Activated naive CD8-positive, alpha-beta T cell treated with anti-CD3 and anti-CD28 coated beads, Interleukin-2, amount 10 ng/mL, durations not matched to agents 7 days and 5 days (primary cell): ENCODE measurements around the gene EEF2. TPM values are rescaled to one million over a fixed set of nuclear protein-coding genes. Genes with fewer than 3 reads are reported as not detected.

Experiments
- ATAC-seq: fragments of 150-1000 bp; cut with Tn5 transposase; one replicate; pipeline ENCODE4 v1.10.0; 2021; ENCODE audit warnings: low read depth, moderate library complexity
- POLR2A ChIA-PET: fragments of 350-600 bp; sonication (Branson Sonifier 250); formaldehyde crosslinking; loops from one replicate; lab custom pipeline; 2021; ENCODE audit warnings: antibody characterized with exemption; lab: Charles Lee
- DNase-seq: peaks from one replicate; pipeline ENCODE4 v3.0.0; 2021
- H3K27ac Mint-ChIP-seq: one replicate; pipeline ENCODE4 v1.8.0; 2022; ENCODE audit warnings: mild to moderate bottlenecking, mixed read lengths
- H3K27me3 Mint-ChIP-seq: one replicate; pipeline ENCODE4 v1.8.0; 2022; ENCODE audit warnings: mild to moderate bottlenecking, moderate library complexity, mixed read lengths
- H3K36me3 Mint-ChIP-seq: one replicate; pipeline ENCODE4 v1.8.0; 2021; ENCODE audit warnings: mild to moderate bottlenecking, mixed read lengths
- H3K4me1 Mint-ChIP-seq: one replicate; pipeline ENCODE4 v1.8.0; 2021; ENCODE audit warnings: mixed read lengths
- H3K4me3 Mint-ChIP-seq: one replicate; pipeline ENCODE4 v1.8.0; 2022; ENCODE audit warnings: mild to moderate bottlenecking, moderate library complexity, mixed read lengths
- H3K9me3 Mint-ChIP-seq: one replicate; pipeline ENCODE4 v1.8.0; 2021; ENCODE audit warnings: mixed read lengths
- total RNA-seq, 2 experiments: library from RNA; stranded (reverse); gene quantifications; one replicate each; pipeline ENCODE4 v1.2.3, GENCODE V29; 2021

The EEF2 gene
- total RNA-seq, 2 experiments from 2014 or later = 1,510 to 1,513 TPM

DNA sequence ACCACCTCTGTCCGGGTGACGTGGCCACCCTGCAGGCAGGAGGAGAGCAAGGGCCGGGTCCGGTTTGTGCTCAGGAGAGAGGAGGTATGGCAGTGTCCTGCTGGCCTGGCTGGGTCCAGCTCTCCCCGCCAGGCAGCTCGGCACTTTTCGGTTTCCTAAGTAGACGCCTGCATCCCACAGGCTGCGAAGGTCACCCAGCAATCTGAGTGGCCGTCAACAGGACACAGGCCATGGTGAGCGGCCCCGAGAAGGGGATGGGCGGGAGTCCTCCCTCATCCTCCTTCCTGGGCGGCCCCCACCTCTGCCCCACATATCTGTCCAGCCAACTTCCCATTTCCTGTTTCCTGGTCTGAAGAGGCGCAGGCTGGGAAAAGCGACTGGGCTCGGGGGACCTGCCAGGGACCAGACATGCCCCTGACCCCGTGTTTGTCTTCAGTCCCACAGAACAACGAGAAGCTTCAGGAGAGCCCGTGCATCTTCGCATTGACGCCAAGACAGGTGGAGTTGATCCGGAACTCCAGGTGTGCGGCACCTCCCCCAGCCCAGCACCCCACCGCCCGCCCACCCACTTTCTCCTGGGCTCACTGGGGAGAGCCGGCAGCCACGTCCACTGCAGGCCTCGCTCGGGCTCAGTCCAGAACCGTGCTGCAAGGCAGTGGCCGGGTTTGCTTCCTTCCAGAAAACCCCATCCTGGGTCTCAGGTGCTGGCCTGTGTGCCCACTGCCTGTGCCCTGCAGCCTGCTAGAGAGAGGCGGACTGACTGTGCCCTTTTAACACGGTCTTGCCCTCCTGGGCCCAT, 38.5 kb upstream of the EEF2 start:
- POLR2A ChIA-PET = no interaction called here
- H3K4me3 Mint-ChIP-seq = no peak overlapping the region
- peaks cover 10% of the 10 kb centered on the region for H3K36me3 Mint-ChIP-seq
- no peak for DNase-seq
- no peak for ATAC-seq
- H3K27ac Mint-ChIP-seq = no peak overlapping the region
- H3K4me1 Mint-ChIP-seq = no peaks in the 10 kb centered on the region
- peaks cover 3% of the 10 kb centered on the region for H3K9me3 Mint-ChIP-seq
- no peaks in the 10 kb centered on the region for H3K27me3 Mint-ChIP-seq

DNA sequence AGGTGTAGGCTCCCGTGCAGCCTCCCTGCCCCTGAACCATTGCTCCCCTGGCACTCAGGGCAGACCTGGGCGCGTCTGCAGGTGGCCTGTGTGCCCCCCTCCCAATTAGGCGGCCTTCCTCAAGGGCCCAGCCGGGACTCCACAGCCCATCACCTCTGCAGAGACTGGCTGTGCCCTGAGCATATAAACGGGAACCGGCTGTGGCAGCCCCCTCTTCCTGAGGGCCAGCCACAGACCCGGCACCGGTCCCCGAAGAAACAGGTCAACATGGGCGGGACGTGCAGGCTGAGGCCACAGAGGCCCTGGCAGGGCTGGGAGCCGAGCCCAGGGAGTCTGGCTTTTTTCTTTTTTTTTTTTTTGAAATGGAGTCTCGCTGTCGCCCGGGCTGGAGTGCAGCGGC, 34.3 kb upstream of the EEF2 start:
- Mint-ChIP-seq H3K27me3 (no peaks in the 10 kb centered on the region), H3K9me3 (peaks cover 3% of the 10 kb centered on the region), H3K36me3 (peaks cover 8% of the 10 kb centered on the region), H3K4me1 (no peaks in the 10 kb centered on the region), H3K27ac (no peak overlapping the region), H3K4me3 (no peak overlapping the region)
- DNase-seq (no peak), ATAC-seq (no peak)
- POLR2A ChIA-PET = no interaction called here

DNA sequence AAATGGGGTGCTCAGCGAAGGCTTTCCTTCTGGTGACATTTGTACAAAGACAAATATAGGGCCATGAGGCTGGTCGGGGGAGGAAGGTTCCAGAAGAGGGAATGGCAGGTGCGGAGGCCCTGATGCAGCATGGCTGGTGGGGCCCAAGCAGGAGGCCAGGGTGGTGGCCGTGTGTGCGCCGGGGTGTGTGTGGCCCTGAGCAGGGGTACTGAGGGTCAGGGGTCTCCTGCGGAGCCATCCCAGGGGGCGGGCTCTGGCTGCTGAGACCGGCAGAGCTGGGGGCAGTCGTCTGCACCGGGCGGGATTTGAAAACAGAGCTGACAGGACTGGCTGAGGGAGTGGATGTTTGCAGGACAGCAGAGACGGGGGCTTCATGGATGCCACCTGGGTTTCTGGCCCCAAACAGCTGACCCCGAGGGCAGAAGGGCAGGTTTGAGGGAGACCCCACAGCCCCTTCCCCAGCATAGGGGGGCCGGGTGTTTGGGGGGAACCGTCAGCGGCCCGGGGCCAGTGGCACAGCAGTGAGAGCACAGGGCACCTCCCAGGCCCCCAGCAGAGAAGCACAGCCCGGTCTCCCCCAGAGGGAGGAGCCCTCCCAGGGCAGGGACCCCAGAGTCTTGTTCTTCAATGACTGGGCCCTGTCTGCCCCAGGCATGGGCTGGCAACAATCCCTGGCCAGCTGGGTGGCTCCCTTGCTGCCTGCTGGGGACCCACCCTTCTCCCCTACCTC, 33.7 kb upstream of the EEF2 start:
- Mint-ChIP-seq H3K9me3 (peaks cover 3% of the 10 kb centered on the region), H3K27me3 (no peaks in the 10 kb centered on the region), H3K27ac (no peak overlapping the region), H3K4me3 (no peak overlapping the region), H3K36me3 (peaks cover 4% of the 10 kb centered on the region), H3K4me1 (no peaks in the 10 kb centered on the region)
- DNase-seq (no peak), ATAC-seq (no peak)
- POLR2A ChIA-PET = no interaction called here

DNA sequence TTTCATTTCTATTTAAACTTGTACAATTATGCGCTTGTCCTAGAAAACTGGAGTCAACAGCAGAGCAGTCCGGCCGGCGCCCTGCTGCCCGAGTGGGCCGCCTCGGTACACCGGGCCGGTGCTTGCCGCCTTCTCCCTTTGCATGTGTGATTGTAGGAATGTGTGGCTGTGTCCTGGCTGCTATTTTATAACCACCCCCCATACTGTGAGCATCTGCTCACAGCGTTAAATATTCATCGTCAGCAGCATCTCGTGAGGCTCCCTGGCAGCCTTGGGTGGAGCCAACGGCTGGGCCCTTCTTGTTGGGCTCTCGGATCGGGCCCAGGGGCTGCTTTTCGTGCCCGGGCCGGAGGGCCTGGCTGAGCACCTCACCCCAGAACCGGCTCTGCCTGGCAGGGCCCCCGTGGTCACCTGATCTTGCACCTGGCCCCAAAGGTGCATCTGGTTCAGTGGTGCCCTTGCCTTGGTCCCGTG, 32.9 kb upstream of the EEF2 start:
- Mint-ChIP-seq H3K27me3 (no peaks in the 10 kb centered on the region), H3K36me3 (peaks cover 4% of the 10 kb centered on the region), H3K4me3 (no peak overlapping the region), H3K9me3 (peaks cover 3% of the 10 kb centered on the region), H3K27ac (no peak overlapping the region), H3K4me1 (no peaks in the 10 kb centered on the region)
- ATAC-seq (no peak), DNase-seq (no peak)
- POLR2A ChIA-PET = no interaction called here

DNA sequence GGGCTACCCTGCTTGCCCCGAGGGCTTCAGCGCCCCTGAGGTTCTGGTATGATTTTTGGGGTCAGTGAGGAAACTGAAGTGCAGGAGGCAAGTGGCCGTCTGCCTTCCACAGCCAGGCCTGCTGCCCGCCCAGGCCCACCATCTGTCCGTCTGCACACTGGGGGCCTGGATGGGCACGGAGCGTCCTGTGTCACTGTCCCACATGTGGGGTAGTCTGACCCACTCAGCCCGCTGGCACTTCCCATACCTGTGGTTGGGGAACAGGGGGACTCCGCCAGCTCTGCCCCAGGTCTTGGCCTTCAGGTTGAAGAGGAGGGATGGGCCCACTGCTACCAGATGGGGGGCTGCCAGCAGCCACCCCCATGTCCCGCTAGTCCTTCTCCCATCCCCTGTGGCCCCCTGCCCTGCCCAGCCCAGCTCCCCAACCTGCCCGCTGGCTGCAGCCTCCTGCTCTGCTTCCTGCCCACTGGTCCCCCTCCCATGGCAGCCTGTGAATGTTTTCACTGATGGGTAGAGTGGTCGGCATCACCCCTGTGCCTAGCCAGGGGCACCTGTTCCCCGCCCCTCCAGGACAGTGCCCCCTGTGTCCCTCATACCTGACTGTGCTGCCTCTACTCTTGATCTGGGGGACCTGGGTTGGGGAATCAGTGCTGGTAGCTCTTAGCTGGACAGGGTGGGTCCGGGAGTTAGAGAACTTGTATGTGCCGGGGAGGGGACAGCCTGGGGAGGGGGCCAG, 31.8 kb upstream of the EEF2 start:
- Mint-ChIP-seq H3K27me3 (no peaks in the 10 kb centered on the region), H3K27ac (no peak overlapping the region), H3K4me1 (no peaks in the 10 kb centered on the region), H3K36me3 (peaks cover 3% of the 10 kb centered on the region), H3K9me3 (peaks cover 2% of the 10 kb centered on the region), H3K4me3 (no peak overlapping the region)
- ATAC-seq = no peak
- POLR2A ChIA-PET = no interaction called here
- DNase-seq = no peak

DNA sequence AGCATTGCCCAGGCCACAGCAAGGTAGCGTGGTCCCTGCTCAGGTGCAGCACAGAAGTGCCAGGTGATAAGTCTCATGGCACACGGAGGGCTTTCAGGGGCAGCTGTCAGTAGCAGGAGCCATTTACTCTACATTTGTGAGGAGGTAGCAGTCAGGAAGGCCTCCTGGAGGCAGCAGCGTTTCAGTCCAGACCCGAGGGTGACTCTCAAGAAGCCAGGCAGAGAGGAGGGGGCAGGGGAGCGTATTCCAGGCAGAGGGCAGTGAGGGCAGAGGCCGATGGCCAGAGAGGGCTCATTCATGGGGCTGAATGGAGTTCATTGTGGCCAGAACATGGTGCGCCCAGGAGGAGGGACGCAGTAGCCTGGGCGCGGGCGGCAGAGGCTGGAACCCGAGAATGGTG, 31.2 kb upstream of the EEF2 start:
- DNase-seq = no peak
- no peaks in the 10 kb centered on the region for H3K4me1 Mint-ChIP-seq
- no peak overlapping the region for H3K27ac Mint-ChIP-seq
- H3K27me3 Mint-ChIP-seq = no peaks in the 10 kb centered on the region
- no peak overlapping the region for H3K4me3 Mint-ChIP-seq
- no peaks in the 10 kb centered on the region for H3K9me3 Mint-ChIP-seq
- ATAC-seq = no peak
- no peaks in the 10 kb centered on the region for H3K36me3 Mint-ChIP-seq
- POLR2A ChIA-PET = no interaction called here

DNA sequence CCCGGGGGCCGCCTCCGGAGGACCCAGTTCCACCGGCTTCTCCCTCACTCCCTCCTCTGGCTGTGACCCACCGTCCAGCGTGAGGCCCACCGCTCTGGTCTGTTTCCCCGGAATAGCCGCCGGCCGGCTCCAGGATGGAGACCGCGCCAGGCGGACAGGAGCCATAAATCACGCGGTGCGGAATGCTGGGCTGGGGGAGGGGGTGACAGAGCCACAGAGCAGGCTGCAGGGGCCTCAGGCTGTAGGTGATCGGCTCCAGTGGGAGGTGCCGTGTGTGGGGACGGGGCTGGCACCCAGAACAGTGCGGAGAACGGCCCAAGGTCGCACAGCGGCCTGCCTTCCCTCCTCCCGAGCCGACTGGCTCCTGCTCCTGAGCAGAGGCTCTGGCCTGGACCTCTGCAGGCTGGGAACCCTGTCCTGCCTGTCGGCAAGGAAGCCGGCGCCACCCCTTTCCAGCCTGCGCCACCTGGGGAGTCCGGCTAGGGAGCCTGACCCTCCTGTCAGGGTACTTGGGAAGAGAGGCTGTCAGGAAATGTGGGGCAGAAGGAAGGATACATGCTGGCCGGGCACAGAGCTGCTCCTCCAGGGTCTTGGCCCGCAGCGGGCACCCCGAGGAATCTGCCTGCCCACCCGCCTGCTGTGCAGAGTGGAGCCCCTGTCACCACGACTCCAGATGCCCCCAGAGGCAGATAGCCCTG, 30.6 kb upstream of the EEF2 start:
- H3K4me1 Mint-ChIP-seq = no peaks in the 10 kb centered on the region
- ATAC-seq = no peak
- H3K27me3 Mint-ChIP-seq = no peaks in the 10 kb centered on the region
- no peak overlapping the region for H3K4me3 Mint-ChIP-seq
- H3K9me3 Mint-ChIP-seq = no peaks in the 10 kb centered on the region
- DNase-seq = no peak
- POLR2A ChIA-PET = no interaction called here
- H3K27ac Mint-ChIP-seq = no peak overlapping the region
- peaks cover 2% of the 10 kb centered on the region for H3K36me3 Mint-ChIP-seq

DNA sequence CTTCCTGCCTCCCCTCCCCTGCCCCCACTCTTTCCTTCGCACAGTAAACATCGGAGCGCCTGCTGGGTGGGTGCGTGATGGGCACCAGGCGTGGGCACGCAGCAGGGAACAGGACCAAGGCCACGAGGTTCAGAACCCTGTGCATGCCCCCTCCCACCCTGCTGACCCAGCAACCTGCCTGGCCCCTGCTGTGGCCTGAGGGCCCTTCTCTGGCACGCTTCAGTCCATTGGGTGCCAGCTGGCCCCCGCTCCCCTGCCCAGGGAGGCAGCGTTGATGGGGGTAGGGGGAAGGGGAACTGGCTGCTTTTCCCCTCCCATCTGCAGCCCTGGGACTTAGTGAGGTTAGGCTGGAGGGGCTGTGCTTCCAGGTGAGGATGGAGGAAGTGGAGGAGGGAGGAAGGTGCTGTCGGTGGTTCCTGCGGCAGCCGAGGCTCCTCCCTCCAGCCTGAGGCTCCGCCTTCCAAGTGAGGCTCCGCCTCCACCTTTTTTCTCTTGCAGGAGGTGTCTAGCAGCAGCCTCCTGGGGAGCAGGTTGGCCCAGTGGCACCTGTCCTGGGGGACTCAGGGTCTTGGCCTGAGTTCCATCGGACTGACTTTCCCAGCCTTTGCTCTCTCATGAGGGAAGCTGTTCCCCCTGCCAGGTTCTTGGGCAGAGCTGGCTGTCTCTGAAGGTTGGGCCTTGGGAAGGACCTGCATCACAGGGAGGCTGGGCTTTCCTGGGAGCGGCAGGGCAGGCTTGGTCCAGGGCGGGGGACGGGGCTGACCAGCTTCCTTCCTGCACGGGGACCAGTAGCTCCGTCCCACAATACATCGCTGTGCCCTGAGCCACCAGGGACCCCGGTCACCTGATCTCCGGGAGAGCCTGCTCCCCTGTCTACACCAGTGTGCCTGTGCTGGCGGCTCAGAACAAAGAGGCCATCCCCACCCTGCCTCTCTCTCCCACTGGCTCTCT, 29.6 kb upstream of the EEF2 start:
- no peak overlapping the region for H3K4me3 Mint-ChIP-seq
- DNase-seq (peak; percentile 63), ATAC-seq (peak; percentile 46)
- H3K36me3 Mint-ChIP-seq = peaks cover 2% of the 10 kb centered on the region
- POLR2A ChIA-PET = no interaction called here
- no peaks in the 10 kb centered on the region for H3K4me1 Mint-ChIP-seq
- H3K27ac Mint-ChIP-seq = no peak overlapping the region
- H3K9me3 Mint-ChIP-seq = no peaks in the 10 kb centered on the region
- no peaks in the 10 kb centered on the region for H3K27me3 Mint-ChIP-seq

DNA sequence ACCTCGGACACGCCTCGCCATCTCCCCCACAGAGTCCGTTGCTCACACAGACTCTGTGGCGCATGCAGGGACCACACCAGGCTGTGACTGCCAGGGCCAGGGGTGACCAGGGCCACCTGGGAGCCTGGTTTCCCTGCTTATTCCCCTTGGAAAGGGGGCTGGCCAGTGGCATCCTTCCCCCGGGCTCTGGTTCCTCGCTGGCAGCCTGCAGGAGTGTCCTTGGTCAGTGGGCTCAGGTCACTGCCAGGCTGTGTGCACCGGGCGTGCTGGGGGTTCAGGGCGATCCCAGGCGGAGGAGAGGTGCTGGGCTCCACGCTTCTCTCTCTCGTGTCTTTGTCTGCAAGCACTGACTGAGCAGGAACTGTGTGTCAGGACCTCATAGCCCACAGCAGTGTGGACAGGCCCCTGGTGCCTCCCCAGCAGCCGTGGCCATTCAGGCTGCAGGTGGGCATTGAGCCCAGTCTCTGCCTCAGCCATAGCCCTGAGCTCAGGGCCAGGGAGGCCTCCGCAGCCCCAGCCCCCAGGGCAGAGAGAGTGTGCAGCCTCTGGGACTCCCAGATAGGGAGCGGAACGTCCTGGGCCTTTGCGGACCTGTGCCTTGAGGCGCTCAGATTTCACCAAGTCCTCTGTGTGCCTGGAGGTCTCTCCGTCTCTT, 28.8 kb upstream of the EEF2 start:
- no peak overlapping the region for H3K4me3 Mint-ChIP-seq
- ATAC-seq = no peak
- peaks cover 4% of the 10 kb centered on the region for H3K4me1 Mint-ChIP-seq
- no peak for DNase-seq
- POLR2A ChIA-PET = interaction anchor here (0.6 kb wide), 1 partner anchor 91 kb away, joined by 3 read pairs; no protein-coding TSS in a partner anchor
- peaks cover 2% of the 10 kb centered on the region for H3K36me3 Mint-ChIP-seq
- no peaks in the 10 kb centered on the region for H3K9me3 Mint-ChIP-seq
- no peaks in the 10 kb centered on the region for H3K27me3 Mint-ChIP-seq
- no peak overlapping the region for H3K27ac Mint-ChIP-seq

DNA sequence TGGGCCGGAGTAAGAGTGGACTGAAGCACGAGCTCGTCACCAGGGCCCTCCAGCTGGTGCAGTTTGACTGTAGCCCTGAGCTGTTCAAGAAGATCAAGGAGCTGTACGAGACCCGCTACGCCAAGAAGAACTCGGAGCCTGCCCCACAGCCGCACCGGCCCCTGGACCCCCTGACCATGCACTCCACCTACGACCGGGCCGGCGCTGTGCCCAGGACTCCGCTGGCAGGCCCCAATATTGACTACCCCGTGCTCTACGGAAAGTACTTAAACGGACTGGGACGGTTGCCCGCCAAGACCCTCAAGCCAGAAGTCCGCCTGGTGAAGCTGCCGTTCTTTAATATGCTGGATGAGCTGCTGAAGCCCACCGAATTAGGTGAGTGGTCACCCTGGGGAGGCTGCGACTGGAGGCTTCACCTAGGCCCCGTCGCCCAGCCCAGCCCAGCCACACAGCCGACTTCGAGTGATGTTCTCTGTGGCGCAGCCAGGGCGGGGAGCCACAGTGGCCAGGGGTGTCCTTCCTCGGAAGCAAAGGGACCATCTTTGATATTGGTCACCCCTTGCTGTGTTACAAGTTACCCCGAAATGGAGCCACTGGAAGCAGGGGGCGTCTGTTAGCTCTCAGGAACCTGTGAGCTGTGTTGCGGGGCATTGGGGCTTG, 27.8 kb upstream of the EEF2 start:
- Mint-ChIP-seq H3K27ac (no peak overlapping the region), H3K36me3 (peaks cover 2% of the 10 kb centered on the region), H3K4me1 (peaks cover 9% of the 10 kb centered on the region), H3K9me3 (no peaks in the 10 kb centered on the region), H3K27me3 (no peaks in the 10 kb centered on the region), H3K4me3 (no peak overlapping the region)
- POLR2A ChIA-PET = interaction anchor here (1.1 kb wide), 1 partner anchor 28 kb away, joined by 3 read pairs; the partner anchor contains the start of gene EEF2
- ATAC-seq (no peak), DNase-seq (no peak)

DNA sequence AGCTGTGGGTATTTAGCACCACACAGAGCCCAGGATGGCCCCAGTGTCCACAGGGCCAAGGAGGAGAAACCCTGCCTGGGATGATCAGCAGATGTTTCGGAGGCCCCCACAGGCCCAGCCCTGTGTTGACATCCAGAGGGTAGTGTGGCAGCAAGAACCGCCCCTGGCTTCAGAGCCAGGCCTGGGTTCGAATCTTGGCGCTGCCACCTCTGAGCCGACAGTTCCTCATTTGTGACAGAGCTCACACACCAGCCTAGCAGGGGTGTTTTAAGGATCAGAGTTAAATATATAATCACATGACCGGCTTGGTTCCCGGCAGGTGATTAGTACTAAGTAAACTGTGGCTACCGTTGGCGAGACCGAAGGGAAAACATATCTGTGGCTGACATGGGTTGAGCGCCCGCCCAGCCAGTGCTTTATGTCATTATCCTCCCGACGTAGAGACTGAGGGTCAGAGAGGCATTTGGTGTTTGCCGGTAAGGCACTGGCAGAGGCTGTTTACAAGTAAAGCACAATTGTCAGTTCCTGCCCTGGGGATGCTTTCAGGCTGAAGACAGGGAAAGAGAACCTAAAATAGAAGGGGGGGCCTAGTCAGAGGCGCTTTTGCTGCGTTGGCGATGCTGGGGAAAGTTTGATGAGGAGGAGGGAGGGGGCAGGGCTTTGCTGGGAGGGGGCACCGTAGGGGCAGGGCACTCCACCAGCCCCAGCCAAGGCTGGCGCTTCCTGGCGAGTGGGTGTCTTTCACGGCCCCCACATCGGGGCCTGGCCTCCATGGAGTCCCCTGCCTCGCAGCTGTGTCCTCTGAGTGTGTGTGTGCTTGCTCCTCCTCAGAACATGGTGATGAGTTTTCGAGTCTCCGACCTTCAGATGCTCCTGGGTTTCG, 27.1 kb upstream of the EEF2 start:
- H3K27ac Mint-ChIP-seq = peak overlapping the region; percentile 13
- H3K4me1 Mint-ChIP-seq = peaks cover 9% of the 10 kb centered on the region

More for the DNA sequence above, 27.1 kb upstream of the EEF2 start:
- POLR2A ChIA-PET = interaction anchor here (1.1 kb wide), 1 partner anchor 27 kb away, joined by 3 read pairs; the partner anchor contains the start of gene EEF2
- ATAC-seq (no peak), DNase-seq (no peak)
- Mint-ChIP-seq H3K4me3 (no peak overlapping the region), H3K9me3 (no peaks in the 10 kb centered on the region), H3K36me3 (peaks cover 2% of the 10 kb centered on the region), H3K27me3 (no peaks in the 10 kb centered on the region)
